GM19240 (cell line): ENCODE measurements around the gene LST1.

Source experiments
- DNase-seq: peaks from one replicate; pipeline ENCODE4 v3.0.0; 2011; ENCODE audit warnings: low spot score; ENCODE audit not compliant: insufficient read length

Gene LST1

DNA sequence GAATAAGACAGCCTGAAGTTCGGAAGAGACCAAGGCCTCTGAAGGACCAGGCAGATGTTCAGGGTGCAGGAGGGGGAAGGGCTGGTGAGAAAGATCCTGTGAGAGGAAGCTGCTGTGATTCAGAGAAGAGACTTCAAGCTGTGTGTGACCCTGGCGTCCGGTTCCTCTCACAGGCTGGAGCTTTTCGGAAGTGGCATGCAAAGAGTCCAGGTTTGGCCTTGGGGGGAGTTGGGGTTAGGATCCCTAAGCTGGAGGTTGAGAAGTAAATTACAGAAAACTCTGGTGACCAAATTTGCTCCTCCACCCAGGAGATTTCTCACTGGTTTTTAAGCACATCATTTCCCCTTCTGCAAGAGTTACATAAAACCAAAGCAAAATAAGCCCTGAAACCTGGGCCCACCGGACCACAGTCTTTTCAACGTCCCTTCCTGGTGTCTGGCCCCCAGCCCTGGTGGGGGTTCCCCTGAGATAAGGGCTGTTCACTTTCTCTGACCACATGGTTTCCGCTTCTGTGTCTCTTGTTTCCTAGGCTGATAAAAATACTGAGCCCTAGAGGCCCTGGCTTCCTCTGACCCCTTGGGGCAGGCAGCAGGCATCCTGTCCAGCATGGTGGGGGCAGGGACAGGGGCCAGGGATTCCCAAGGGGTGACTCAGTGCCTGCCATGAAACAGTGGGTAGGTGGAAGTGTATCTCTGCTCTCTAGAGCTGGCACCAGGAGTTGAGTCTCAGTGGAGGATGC lies 25.9 kb upstream of the LST1 start:
- peak; percentile 45 for DNase-seq

- no peak for DNase-seq
Measured at GRCh38 chr6:31560697-31561058, 25.4 kb upstream of the LST1 start.

- DNase-seq = no peak
Measured at GRCh38 chr6:31567531-31568370, 18.3 kb upstream of the LST1 start.

DNA sequence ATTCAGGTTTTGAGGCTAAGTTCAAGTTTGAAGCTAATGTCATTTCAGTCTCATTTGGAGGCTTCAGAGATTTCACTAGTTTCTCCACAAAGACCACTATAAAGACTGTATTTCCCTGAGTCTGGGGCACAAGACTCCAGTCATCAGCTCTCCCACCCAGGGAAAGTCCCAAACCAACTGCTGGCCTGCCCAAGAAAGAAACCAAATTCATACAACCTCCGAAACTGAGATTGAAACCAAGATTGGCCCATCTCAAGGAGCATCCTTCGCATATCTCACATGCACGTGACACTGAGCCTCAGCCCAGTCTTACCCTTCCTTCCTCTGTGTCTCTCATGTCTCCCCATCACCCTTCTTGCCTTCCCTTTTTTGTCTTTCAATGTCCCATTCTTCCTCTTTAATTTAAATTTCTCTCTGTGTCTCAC lies 17.5 kb upstream of the LST1 start:
- DNase-seq = peak; percentile 69

DNA sequence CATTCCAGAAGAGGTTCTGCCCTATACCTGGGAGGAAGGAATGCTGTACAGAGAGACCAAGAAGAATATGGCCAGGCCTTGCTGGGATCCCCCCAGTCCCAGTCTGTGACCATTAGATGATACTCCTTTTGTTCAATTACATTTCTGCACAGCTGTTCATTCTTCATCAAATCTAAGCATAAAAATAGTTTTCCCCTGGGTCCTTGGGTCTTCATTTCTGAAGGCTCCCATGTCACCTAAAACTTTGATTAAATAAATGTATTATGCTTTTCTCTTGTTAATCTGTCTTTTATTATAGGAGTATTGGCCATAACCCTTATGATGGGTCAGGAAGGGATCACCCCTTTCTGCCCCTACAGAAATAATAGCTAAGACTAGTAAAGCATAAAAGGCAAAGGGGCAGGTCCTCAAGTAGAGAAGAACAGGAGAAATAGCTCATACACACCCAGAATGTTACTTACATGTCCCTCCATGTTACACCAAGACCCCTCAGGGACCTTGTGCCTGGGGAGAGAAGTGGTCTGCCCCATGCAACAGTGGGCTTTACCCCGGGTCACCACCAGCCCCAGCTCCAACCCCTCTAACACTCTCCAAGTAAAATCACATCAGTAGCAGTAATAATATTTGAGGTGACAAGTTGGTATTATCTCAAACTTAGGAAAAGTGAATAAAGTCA lies 16.1 kb upstream of the LST1 start:
- DNase-seq = no peak

GRCh38 chr6:31572041-31572911 lies 13.8 kb upstream of the LST1 start, which contains the start of gene LTA:
Gene LTA, plus strand, starts transcription at chr6:31572289. Its CDS starts 454 bp downstream, at chr6:31572743.
- no peak for DNase-seq

GRCh38 chr6:31573239-31574105 lies 12.6 kb upstream of the LST1 start:
- DNase-seq = no peak

- no peak for DNase-seq
Measured at GRCh38 chr6:31574106-31575061, 11.7 kb upstream of the LST1 start.

- DNase-seq = no peak
Measured at GRCh38 chr6:31575335-31575901, 10.7 kb upstream of the LST1 start, which contains the start of gene TNF. Gene TNF, plus strand, starts transcription at chr6:31575565. Its CDS starts 177 bp downstream, at chr6:31575742.

GRCh38 chr6:31575952-31576685 lies 10.0 kb upstream of the LST1 start:
- no peak for DNase-seq

- DNase-seq = no peak
Measured at GRCh38 chr6:31576897-31577578, 9.0 kb upstream of the LST1 start.

DNA sequence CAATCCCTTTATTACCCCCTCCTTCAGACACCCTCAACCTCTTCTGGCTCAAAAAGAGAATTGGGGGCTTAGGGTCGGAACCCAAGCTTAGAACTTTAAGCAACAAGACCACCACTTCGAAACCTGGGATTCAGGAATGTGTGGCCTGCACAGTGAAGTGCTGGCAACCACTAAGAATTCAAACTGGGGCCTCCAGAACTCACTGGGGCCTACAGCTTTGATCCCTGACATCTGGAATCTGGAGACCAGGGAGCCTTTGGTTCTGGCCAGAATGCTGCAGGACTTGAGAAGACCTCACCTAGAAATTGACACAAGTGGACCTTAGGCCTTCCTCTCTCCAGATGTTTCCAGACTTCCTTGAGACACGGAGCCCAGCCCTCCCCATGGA lies 8.5 kb upstream of the LST1 start:
- DNase-seq = no peak

DNA sequence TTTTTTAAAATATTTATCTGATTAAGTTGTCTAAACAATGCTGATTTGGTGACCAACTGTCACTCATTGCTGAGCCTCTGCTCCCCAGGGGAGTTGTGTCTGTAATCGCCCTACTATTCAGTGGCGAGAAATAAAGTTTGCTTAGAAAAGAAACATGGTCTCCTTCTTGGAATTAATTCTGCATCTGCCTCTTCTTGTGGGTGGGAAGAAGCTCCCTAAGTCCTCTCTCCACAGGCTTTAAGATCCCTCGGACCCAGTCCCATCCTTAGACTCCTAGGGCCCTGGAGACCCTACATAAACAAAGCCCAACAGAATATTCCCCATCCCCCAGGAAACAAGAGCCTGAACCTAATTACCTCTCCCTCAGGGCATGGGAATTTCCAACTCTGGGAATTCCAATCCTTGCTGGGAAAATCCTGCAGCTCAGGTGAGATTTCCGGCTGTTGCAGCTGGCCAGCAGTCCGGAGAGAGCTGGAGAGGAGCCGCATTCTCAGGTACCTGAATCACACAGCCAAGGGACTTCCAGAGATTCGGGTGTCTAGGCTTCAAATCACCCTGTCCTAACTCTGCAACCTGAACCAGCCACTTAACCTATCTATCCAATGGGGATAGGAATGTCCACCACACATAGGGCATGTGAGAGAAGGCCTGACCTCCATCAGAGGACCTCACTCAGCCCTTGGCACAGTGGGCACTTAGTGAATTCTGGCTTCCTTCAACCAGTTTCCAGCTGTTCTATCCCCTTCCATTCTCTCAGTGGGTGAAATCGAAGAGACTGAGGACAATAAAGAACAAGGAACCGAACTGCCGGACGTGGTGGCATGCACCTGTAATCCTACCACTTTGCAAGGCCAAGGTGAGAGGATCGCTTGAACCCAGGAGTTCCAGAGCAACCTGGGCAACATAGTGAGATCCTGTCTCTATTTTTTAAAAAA lies 7.6 kb upstream of the LST1 start:
- no peak for DNase-seq

GRCh38 chr6:31579119-31579505 lies 7.0 kb upstream of the LST1 start:
- DNase-seq = no peak

DNA sequence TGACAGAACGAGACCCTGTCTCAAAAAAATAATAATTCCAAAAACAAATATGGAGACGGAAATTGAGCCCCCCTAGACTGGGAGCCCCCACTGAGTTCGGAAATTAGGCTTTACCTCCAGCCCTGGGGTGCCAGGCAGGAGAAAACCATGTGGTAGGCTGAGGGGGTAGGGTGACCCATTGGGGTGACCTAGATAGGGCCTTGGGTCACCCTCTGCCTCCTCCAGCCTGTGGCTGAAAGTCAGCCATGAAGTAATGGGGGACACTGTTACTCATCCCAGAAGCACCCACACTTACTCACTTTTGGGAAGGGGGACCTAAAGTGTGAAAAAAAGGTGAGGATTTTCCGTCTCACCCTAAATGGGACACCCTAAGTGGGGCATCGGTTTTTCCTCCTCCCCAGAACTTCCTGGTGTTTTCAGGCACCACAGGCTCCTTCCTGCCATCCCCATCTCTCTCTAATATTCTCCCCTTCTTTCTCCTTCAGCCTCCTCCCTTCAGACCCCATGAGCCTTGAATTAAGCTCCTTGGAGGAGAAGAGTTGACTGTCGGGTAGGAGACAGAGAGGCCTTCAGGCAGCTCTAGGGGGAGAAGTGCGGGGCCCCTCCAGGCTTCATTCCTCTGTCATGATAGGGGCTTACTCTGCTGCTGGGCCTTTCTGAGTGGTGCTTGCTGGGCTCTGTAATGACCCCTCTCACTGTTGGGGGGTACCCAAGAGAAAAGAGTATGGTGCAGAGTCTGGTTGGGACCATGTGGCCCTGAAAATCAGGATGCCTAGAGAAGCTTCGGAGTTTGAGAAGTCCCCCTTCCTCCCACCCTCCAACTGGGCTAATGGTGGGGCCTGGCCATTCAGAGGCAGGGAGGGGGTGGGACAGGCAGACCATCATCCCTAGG lies 6.3 kb upstream of the LST1 start:
- DNase-seq = no peak
